ENCODE measurements around the gene EP400. TPM values are rescaled to one million over a fixed set of nuclear protein-coding genes. Genes with fewer than 3 reads are reported as not detected.
A peak's percentile ranks its signal among the peaks of the same experiment; 100 is the strongest.
"Not testable (repeated sequence)": the region's sequence is repeated elsewhere in the genome, so short reads cannot be mapped to it uniquely, and the experiment has no call there.

Gene EP400
- polyA plus RNA-seq, 4 donors = 33.2 to 42.3 (median 34.3) TPM

- DNase-seq (ENCODE audit: low read depth in 4 of 4, low spot score in 3 of 4) = no peak
These were observed 33.8 kb downstream of the EP400 start for GRCh38 chr12:131983554-131983953.

DNA sequence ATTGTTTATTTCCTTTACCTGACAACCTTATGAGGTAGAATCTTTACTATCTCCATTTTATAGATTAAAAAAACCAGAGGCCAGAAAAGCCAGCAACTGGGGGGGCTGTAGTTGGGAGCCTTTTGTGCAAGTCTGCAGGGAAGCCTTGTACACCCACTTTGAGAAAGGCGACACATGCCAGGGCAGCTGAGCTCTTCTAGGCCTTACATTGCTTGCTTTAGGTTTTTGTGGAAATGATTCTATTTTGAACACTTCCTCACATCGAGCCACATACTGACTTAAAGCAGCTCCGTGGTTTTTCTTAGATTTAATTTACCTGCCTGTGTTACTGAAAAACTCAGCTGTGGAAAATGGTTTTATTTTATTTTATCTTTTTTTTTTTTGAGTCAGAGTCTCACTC, 34.6 kb downstream of the EP400 start:
- DNase-seq (ENCODE audit: low read depth in 4 of 4, low spot score in 3 of 4) = no peak

GRCh38 chr12:131985510-131985875, 35.8 kb downstream of the EP400 start:
- not testable (repeated sequence) for DNase-seq (ENCODE audit: low read depth in 4 of 4, low spot score in 3 of 4)

DNA sequence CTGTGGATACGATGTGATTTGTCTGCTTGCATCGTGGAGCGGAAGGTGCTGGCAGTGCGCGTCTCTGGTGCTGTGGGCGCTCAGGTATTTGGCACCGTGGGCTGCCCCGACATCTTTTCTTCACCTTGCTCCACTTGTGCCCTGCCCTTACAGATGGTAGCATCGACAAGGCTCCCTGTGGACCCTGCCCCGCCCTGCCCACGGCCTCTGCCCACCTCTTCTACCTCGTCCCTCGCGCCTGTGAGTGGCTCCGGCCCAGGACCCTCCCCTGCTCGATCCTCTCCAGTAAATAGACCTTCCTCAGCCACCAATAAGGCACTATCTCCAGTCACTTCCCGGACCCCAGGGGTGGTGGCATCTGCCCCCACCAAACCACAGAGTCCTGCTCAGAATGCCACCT, 36.6 kb downstream of the EP400 start:
- DNase-seq (ENCODE audit: low read depth in 4 of 4, low spot score in 3 of 4) = no peak

- no peak for DNase-seq (ENCODE audit: low read depth in 4 of 4, low spot score in 3 of 4)
These were observed 37.2 kb downstream of the EP400 start for GRCh38 chr12:131986910-131987309.

GRCh38 chr12:131987552-131987951, 37.8 kb downstream of the EP400 start:
- DNase-seq (ENCODE audit: low read depth in 4 of 4, low spot score in 3 of 4) = no peak

GRCh38 chr12:131988054-131988796, 38.5 kb downstream of the EP400 start:
- DNase-seq (ENCODE audit: low read depth in 4 of 4, low spot score in 3 of 4) = no peak

- DNase-seq (ENCODE audit: low read depth in 4 of 4, low spot score in 3 of 4) = no peak
These were observed 39.3 kb downstream of the EP400 start for GRCh38 chr12:131989021-131989420.

DNA sequence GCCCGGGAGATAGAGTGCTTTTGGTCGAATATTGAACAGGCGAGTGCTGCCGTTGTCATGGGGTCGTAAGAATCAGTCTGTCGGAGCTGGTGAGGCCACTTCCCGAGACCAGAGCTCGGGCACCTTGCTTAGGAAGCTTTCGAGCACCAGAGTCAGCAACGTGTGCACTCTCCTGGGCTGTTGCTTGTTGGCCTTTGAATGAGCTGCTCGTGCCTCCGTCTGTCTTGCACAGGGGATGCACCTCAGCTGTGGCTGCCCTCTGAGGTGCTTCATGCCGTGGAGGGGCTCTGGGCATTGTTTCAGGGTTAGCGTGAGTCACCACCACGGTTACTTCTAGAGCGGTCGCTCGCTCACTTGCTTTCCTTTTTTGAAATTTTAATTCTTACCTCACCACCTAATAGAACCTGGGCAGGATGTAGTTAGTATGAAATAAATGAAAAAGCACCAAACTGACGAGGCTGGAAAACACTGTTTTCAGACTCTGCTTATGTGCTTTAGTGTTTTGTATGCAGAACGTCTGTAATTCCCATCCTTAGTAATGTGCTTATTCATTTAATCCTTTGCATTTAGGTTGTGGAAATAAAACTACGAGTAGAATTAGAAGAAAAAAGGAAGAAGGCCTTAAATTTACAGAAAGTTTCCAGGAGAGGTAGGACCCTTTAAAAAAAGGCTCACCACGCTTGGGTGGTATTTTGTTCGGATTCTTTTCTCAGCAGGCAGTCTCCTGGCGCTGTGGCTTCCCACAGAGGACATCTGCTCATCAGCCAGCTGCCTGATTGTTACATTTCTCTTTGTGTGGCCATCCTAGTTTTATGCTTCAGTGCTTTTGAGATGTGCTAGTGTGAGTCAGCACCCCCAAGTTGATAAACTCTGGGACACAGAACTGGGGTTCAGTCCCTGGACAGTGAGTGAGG, 40.6 kb downstream of the EP400 start:
- no peak for DNase-seq (ENCODE audit: low read depth in 4 of 4, low spot score in 3 of 4)

GRCh38 chr12:131990980-131991305, 41.2 kb downstream of the EP400 start:
- DNase-seq (ENCODE audit: low read depth in 4 of 4, low spot score in 3 of 4) = no peak

GRCh38 chr12:131991816-131992430, 42.2 kb downstream of the EP400 start:
- DNase-seq (ENCODE audit: low read depth in 4 of 4, low spot score in 3 of 4) = no peak

GRCh38 chr12:131994589-131994988, 44.8 kb downstream of the EP400 start:
- no peak for DNase-seq (ENCODE audit: low read depth in 4 of 4, low spot score in 3 of 4)

GRCh38 chr12:132000286-132000872, 50.6 kb downstream of the EP400 start:
- no peak for DNase-seq (ENCODE audit: low read depth in 4 of 4, low spot score in 3 of 4)

DNA sequence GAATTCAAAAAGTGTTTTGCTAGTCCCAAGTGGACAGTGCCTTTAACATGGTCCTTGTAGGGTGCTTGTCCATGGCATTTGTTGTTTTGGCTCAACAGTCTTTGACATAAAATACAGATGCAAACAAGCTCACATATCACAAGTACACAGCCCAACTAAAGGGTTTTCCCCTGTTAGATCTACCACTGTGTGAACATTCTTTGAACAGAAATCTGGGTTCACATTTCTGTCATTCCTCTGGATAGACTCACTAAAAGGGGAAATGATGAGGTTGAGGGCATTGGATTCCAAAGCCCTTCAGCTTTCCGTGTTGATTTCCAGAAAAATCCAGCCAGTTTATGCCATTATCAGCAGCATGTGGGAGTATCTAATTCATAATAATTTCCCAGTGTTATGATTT, 54.1 kb downstream of the EP400 start:
- no peak for DNase-seq (ENCODE audit: low read depth in 4 of 4, low spot score in 3 of 4)

DNA sequence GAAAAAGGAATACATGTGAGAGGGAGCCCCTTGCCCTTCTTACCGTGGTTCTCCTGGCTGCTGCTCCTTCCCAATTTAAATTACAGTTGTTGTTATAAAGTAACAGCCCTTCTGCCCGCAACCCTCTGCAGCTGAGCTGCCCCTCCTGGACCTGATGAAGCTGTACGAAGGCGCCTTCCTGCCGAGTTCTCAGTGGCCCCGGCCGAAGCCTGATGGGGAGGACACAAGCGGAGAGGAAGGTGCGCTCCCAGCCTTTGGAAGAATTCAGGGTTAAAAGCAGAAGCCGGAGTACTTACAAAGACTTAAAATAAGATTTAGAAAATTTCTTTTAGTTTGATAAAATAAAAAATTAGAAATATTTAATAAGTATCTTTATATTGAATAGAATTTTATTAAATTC, 55.2 kb downstream of the EP400 start:
- no peak for DNase-seq (ENCODE audit: low read depth in 4 of 4, low spot score in 3 of 4)

GRCh38 chr12:132006056-132006680, 56.4 kb downstream of the EP400 start:
- DNase-seq (ENCODE audit: low read depth in 4 of 4, low spot score in 3 of 4) = no peak

GRCh38 chr12:132007041-132007440, 57.3 kb downstream of the EP400 start:
- DNase-seq (ENCODE audit: low read depth in 4 of 4, low spot score in 3 of 4) = no peak

DNA sequence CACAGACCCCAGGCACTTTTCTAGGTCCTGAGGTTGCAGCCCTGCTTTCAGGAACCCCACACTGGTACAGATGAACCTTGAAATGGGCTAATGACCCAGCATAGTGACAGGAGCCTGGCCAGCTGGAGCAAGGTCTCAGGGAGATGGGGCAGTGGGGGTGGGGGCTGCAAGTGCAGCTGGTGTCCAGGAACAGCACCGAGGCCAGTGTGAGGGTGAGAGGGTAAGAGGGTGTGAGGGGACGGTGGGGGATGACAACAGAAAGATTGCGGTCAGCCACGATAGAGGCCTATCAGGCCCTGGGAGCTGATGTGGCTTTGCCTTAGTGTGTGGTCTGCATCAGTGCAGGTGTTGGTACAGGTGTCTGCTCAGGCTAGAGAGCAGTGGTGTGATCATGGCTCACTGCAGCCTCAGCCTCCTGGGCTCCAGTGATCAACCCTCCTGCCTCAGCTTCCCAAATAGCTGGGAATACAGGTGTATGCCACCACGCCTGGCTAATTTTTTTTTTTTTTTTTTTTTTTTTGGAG, 59.7 kb downstream of the EP400 start:
- no peak for DNase-seq (ENCODE audit: low read depth in 4 of 4, low spot score in 3 of 4)

DNA sequence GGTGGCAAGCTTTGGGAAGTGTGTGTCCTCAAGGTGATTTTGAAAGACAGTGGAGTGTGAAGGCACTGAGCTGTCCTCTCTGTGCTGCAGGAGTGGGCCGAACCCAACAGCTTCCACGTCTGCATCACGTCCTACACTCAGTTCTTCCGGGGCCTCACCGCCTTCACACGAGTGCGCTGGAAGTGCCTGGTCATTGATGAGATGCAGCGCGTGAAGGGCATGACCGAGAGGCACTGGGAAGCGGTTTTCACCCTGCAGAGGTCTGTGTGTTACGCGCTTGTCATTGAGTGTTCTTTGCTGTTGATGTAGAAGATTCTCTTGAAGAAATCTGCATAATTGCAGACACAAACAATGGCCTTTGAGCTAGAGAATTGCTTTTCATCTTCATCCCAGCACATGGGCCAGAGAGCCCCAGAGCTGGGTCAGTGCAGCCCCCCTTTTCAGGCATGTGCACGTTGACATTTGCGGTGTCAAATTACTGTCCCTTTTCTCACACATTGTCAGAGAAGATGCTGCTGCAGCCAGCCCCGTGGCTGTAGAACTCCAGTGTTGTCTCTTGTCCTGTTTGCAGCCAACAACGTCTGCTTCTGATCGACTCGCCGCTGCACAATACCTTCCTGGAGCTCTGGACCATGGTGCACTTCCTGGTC, 63.3 kb downstream of the EP400 start:
- peak in 1 of 4 donors; percentile 1 for DNase-seq (ENCODE audit: low read depth in 4 of 4, low spot score in 3 of 4)
